Posterior cingulate gyrus (tissue), 11 donors: ENCODE measurements around the gene MRPL52.

Experiments used
- DNase-seq, 10 donors: peaks; one replicate each; pipeline versions ENCODE4 v3.0.0 to v3.0.0-alpha.2; 2020 to 2021; ENCODE audit warnings: mixed read lengths in 3 of 10
- intact Hi-C: fragments of 100-400 bp; cut with DNase I; formaldehyde crosslinking; loops from one replicate; pipeline ENCODE4 v1.15.1; 2023

The MRPL52 gene

DNA sequence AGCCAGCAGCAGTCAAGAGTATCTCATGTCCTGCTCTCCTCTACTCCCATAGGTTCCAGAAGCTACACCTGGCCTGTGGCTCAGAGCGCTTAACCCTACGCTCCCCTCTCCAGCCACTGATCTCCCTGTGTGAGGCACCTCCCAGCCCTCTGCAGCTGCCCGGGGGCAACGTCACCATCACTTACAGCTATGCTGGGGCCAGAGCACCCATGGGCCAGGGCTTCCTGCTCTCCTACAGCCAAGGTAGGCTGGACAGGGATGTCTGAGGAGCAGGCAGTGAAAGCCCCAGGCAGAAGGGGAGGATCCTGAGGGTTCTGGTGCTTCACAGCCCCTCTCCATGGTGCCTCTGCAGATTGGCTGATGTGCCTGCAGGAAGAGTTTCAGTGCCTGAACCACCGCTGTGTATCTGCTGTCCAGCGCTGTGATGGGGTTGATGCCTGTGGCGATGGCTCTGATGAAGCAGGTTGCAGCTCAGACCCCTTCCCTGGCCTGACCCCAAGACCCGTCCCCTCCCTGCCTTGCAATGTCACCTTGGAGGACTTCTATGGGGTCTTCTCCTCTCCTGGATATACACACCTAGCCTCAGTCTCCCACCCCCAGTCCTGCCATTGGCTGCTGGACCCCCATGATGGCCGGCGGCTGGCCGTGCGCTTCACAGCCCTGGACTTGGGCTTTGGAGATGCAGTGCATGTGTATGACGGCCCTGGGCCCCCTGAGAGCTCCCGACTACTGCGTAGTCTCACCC lies 45.5 kb downstream of the MRPL52 start:
- intact Hi-C loops = no loop called here
- DNase-seq = no peak

DNA sequence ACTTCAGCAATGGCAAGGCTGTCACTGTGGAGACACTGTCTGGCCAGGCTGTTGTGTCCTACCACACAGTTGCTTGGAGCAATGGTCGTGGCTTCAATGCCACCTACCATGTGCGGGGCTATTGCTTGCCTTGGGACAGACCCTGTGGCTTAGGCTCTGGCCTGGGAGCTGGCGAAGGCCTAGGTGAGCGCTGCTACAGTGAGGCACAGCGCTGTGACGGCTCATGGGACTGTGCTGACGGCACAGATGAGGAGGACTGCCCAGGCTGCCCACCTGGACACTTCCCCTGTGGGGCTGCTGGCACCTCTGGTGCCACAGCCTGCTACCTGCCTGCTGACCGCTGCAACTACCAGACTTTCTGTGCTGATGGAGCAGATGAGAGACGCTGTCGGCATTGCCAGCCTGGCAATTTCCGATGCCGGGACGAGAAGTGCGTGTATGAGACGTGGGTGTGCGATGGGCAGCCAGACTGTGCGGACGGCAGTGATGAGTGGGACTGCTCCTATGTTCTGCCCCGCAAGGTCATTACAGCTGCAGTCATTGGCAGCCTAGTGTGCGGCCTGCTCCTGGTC lies 46.1 kb downstream of the MRPL52 start:
- intact Hi-C loops = no loop called here
- DNase-seq = no peak

GRCh38 chr14:22877000-22877501 lies 47.4 kb downstream of the MRPL52 start:
- intact Hi-C loops = no loop called here
- DNase-seq = no peak

DNA sequence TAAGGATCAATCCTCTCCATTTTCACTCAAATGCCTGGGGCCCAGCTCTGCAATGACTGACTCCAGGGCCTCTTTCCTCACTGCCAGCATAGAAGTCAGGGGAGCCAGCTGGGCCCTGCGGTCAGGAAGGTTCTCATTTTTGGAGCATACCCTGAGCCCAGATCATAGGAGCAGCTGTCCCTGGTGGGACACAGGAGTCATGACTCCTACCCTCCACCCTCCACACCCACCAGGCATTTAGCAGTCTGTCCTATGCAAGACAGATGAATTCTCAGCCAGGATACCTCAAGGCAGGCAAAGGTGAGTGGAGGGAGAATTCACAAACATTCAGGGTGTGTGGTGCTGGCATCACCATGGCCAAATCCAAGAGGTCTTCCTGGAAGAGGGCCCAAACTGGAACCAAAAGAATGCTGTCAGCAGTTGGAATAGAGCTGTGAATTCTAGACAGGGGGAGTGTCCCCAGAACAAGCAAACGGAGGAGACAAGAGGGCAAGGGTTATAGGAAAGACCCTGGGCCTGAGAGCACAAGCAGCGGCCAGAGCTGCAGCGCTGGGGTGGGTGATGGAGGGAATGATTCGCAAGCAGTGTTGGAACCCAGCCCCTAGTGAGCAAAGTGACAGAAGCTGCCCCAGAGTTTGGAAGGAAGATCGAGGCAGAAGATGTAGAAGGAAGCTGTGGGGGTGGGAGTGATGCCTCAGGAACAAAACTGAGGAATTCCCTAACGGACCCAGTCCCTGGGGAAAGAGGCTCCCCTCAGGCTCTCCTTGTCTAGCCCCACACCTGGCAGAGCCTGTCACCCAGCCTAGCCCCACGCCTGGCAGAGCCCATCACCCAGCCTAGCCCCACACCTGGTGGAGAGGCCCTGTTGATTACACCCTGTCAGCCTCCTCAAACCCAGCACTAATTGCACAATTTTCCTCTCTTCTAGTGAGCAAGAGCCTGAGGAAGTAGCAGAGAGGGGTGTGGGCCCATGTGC lies 48.9 kb downstream of the MRPL52 start:
- intact Hi-C loops = no loop called here
- DNase-seq = peak in 1 of 10 donors; percentile 63

DNA sequence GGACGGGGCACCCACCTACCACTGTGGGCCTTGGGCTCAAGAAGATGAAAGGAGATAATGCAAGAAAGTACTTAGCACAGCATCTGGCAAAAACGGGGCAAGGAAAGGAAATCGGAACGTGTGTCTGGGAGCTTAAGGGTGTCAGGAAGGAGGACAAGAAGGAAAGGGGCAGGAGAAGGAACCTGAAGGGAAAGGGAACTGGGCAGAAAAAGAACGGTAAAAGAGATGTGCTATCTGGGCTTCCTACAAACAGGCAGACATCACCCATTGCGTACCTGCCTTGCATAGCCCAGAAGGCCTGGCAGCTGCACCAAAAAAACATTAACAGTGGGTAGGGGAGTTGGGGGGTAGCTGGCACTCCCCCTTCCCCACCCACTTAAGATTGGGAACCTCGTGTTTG lies 52.4 kb downstream of the MRPL52 start:
- no peak for DNase-seq
- intact Hi-C loops = no loop called here

DNA sequence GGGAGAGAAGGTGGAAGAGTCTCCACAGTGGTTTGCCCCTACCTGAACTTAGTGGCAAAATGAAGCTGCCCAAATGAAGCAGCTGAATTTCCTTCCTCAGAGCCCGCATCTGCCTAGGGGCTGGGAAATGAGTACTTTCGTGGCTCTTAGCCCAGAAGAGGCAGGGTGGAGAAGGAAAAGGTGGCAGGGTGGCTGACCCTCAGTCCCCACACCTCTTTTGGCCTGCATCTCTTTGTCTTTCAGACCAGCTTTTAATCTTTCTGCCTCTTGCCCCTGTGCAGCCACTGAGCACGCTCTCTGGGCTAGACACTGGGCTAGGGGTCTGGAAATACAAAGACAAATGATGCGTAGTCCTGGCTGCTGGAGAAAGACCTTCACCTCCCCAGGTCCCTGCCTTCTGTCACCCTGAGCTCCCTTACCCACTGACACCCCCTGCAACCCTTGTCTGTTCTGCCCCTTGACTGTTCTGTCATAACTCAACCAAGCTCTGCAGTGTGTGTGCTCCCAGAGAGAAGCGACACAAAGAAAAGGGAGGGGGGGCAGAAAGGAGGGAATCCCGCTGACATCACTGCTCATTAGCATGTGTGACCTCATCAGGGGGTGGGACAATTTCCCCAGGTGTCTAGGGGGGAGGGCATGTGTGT lies 53.0 kb downstream of the MRPL52 start:
- intact Hi-C loops = no loop called here

GRCh38 chr14:22883173-22883976 lies 53.7 kb downstream of the MRPL52 start, which contains the start of gene REM2:
Gene REM2, plus strand, starts transcription at chr14:22883222. Its CDS starts 66 bp downstream, at chr14:22883288.
- DNase-seq = no peak

More for the DNA sequence above, 53.0 kb downstream of the MRPL52 start:
- peak in 7 of 10 donors; percentile 30 to 89 (median 44) for DNase-seq

DNA sequence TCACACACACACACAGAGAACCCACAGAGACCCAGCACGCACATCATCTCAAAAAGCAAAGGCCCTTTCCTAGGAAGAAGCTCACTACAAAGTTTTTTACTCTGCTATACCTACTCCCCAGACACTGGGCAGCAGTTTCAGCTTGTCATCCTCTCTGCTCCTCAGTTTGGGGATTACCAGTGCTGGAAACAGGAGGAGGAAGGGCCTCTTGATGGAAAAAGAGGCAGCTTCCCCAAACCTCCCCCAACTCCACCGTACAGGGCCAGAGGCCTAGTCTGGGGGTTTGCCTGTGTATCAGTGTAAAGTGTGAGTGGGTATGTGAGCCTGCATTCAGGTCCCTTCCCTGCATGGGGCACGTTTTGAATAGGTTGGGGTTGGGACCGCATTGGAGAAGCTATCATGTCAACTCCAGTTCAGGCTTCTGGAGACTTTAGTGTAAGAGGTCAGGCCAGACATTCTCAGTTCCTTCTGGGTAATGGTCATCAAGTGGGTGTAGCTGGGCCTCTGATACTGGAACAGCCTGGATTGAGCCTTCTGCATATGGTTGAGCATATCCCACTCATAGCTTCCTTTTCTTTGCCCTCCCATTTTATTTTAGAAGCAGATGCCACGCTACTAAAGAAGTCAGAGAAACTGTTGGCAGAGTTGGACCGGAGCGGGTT lies 54.5 kb downstream of the MRPL52 start:
- intact Hi-C loops = no loop called here
- DNase-seq = no peak

More at GRCh38 chr14:22883173-22883976, 53.7 kb downstream of the MRPL52 start, which contains the start of gene REM2:
- intact Hi-C loops = no loop called here
